ENCODE measurements around the gene KLF2. TPM values are rescaled to one million over a fixed set of nuclear protein-coding genes. Genes with fewer than 3 reads are reported as not detected.
A peak's percentile ranks its signal among the peaks of the same experiment; 100 is the strongest.

KLF2 gene
- total and polyA plus RNA-seq, 2 donors (not counting 1 experiment from before 2014, with no cell fraction given): 242 to 3,965 TPM

- H3K4me3 Mint-ChIP-seq: no peak overlapping the region
- intact Hi-C loops (cut with micrococcal nuclease): no loop called here
- H3K4me1 Mint-ChIP-seq: peaks cover 8% of the 10 kb centered on the region
- Histone ChIP-seq H3K4me3 (ENCODE audit: control extremely low read depth in 1 of 5, extremely low read depth in 1 of 5, insufficient read depth in 1 of 5, low read depth in 2 of 5, low read length in 4 of 5) (no peak overlapping the region), H3K4me1 (ENCODE audit: control insufficient read depth in 2 of 2, insufficient read depth in 2 of 2, low read length in 2 of 2) (peaks cover 0 to 2% of the 10 kb centered on the region in 2 donors), H4K20me1 (ENCODE audit: control insufficient read depth, insufficient read depth, low read length, poor library complexity, severe bottlenecking) (no peaks in the 10 kb centered on the region), H2AFZ (ENCODE audit: insufficient read depth, low read depth, low read length, poor library complexity, severe bottlenecking) (no peak overlapping the region), H3K79me2 (ENCODE audit: control insufficient read depth, insufficient read depth, low read length) (no peaks in the 10 kb centered on the region), H3K27me3 (replicated peaks in 1 of 4; ENCODE audit: control extremely low read depth in 1 of 4, control insufficient read depth in 3 of 4, insufficient read depth in 4 of 4, low read length in 3 of 4) (no peaks in the 10 kb centered on the region), H3K27ac (ENCODE audit: low read length in 2 of 2) (no peak overlapping the region), H3K36me3 (replicated peaks in 1 of 2; ENCODE audit: control extremely low read depth in 1 of 2, control insufficient read depth in 1 of 2, extremely low read depth in 1 of 2, insufficient read depth in 2 of 2, low read length in 1 of 2) (peaks cover 0 to 1% of the 10 kb centered on the region in 2 experiments), H3K9me3 (ENCODE audit: control extremely low read depth in 1 of 3, control insufficient read depth in 2 of 3, insufficient read depth in 1 of 3, low read length in 2 of 3) (peaks cover 0 to 3% (median 0%) of the 10 kb centered on the region in 3 donors), H3K9ac (ENCODE audit: low read length) (no peak overlapping the region), H3K4me2 (replicated peaks; ENCODE audit: low read depth, low read length, poor library complexity, severe bottlenecking) (no peak overlapping the region)
- ChIA-PET POLR2A (interaction anchor here (0.7 to 1.2 kb wide), 2 partner anchors 17 to 20 kb away, joined by 3 to 5 read pairs; no protein-coding TSS in a partner anchor), CTCF (no interaction called here)
- TF ChIP-seq, protein P1, sequence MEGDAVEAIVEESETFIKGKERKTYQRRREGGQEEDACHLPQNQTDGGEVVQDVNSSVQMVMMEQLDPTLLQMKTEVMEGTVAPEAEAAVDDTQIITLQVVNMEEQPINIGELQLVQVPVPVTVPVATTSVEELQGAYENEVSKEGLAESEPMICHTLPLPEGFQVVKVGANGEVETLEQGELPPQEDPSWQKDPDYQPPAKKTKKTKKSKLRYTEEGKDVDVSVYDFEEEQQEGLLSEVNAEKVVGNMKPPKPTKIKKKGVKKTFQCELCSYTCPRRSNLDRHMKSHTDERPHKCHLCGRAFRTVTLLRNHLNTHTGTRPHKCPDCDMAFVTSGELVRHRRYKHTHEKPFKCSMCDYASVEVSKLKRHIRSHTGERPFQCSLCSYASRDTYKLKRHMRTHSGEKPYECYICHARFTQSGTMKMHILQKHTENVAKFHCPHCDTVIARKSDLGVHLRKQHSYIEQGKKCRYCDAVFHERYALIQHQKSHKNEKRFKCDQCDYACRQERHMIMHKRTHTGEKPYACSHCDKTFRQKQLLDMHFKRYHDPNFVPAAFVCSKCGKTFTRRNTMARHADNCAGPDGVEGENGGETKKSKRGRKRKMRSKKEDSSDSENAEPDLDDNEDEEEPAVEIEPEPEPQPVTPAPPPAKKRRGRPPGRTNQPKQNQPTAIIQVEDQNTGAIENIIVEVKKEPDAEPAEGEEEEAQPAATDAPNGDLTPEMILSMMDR (IDR thresholded peaks at IDR 0.05): no peak
- no peak for TF ChIP-seq EZH2 (IDR thresholded peaks at IDR 0.05; ENCODE audit: borderline replicate concordance, insufficient read depth, low read depth, low read length, poor library complexity, severe bottlenecking)
- DNase-seq (no peak), ATAC-seq (ENCODE audit: low read depth) (no peak)
- H3K27ac Mint-ChIP-seq: no peak overlapping the region
- H3K27me3 Mint-ChIP-seq: no peaks in the 10 kb centered on the region
- H3K9me3 Mint-ChIP-seq (ENCODE audit: insufficient read depth): no peaks in the 10 kb centered on the region
- WGBS (ENCODE audit: insufficient coverage): 96% methylated on average over 3 of the region's 5 CpGs
These were observed 16.5 kb upstream of the KLF2 start for GRCh38 chr19:16308081-16308480.

GRCh38 chr19:16309643-16310042 lies 15.0 kb upstream of the KLF2 start:
- no peak overlapping the region for H2AFZ ChIP-seq (ENCODE audit: insufficient read depth, low read depth, low read length, poor library complexity, severe bottlenecking)
- no peaks in the 10 kb centered on the region for H3K9me3 Mint-ChIP-seq (ENCODE audit: insufficient read depth)
- ChIA-PET CTCF (interaction anchor here (0.9 kb wide), 1 partner anchor 29 kb away, joined by 3 read pairs; no protein-coding TSS in a partner anchor), POLR2A (interaction anchor here (0.7 kb wide), 1 partner anchor 9 kb away, joined by 4 read pairs; no protein-coding TSS in a partner anchor)
- DNase-seq (no peak), ATAC-seq (ENCODE audit: low read depth) (no peak)
- no peaks in the 10 kb centered on the region for H3K79me2 ChIP-seq (ENCODE audit: control insufficient read depth, insufficient read depth, low read length)
- intact Hi-C loops (cut with micrococcal nuclease): no loop called here
- no peak overlapping the region for H3K4me2 ChIP-seq (replicated peaks; ENCODE audit: low read depth, low read length, poor library complexity, severe bottlenecking)
- H3K9me3 ChIP-seq (ENCODE audit: control extremely low read depth in 1 of 3, control insufficient read depth in 2 of 3, insufficient read depth in 1 of 3, low read length in 2 of 3): peaks cover 0 to 3% (median 0%) of the 10 kb centered on the region in 3 donors
- H3K9ac ChIP-seq (ENCODE audit: low read length): no peak overlapping the region
- 83% methylated on average over 2 of the region's 3 CpGs for WGBS (ENCODE audit: insufficient coverage)
- H3K4me3 Mint-ChIP-seq: no peak overlapping the region
- H3K4me1 ChIP-seq (ENCODE audit: control insufficient read depth in 2 of 2, insufficient read depth in 2 of 2, low read length in 2 of 2): no peaks in the 10 kb centered on the region
- H3K27ac Mint-ChIP-seq: peak overlapping the region; percentile 26
- peaks cover 3% of the 10 kb centered on the region for H3K4me1 Mint-ChIP-seq
- H4K20me1 ChIP-seq (ENCODE audit: control insufficient read depth, insufficient read depth, low read length, poor library complexity, severe bottlenecking): no peaks in the 10 kb centered on the region
- no peak overlapping the region for H3K4me3 ChIP-seq (ENCODE audit: control extremely low read depth in 1 of 5, extremely low read depth in 1 of 5, insufficient read depth in 1 of 5, low read depth in 2 of 5, low read length in 4 of 5)
- no peaks in the 10 kb centered on the region for H3K27me3 Mint-ChIP-seq
- no peak overlapping the region for H3K27ac ChIP-seq (ENCODE audit: low read length in 2 of 2)
- peaks cover 0 to 1% of the 10 kb centered on the region in 2 experiments for H3K36me3 ChIP-seq (replicated peaks in 1 of 2; ENCODE audit: control extremely low read depth in 1 of 2, control insufficient read depth in 1 of 2, extremely low read depth in 1 of 2, insufficient read depth in 2 of 2, low read length in 1 of 2)
- TF ChIP-seq, protein P1 (IDR thresholded peaks at IDR 0.05): no peak
- no peak for TF ChIP-seq EZH2 (IDR thresholded peaks at IDR 0.05; ENCODE audit: borderline replicate concordance, insufficient read depth, low read depth, low read length, poor library complexity, severe bottlenecking)
- H3K27me3 ChIP-seq (replicated peaks in 1 of 4; ENCODE audit: control extremely low read depth in 1 of 4, control insufficient read depth in 3 of 4, insufficient read depth in 4 of 4, low read length in 3 of 4): no peaks in the 10 kb centered on the region

All from B cell (primary cell).